SK-N-SH (cell line): ENCODE results near the gene ERC2. TPM values are rescaled to one million over a fixed set of nuclear protein-coding genes. Genes with fewer than 3 reads are reported as not detected.

Experiments used
- CTCF ChIA-PET: fragments of 300-600, 350-600 bp; formaldehyde crosslinking; extraction: SDS; loops from one replicate; lab custom pipeline; 2021; lab: Yijun Ruan, JAX
- POLR2A ChIA-PET: fragments of 350-600 bp; sonication (Branson Sonifier 250); formaldehyde crosslinking; extraction: SDS; loops from one replicate; lab custom pipeline; 2020; ENCODE audit warnings: antibody characterized with exemption, inconsistent platforms; lab: Yijun Ruan, JAX
- DNase-seq: peaks from one replicate; pipeline ENCODE4 v3.0.0; 2012
- H2AFZ ChIP-seq: fragments of 200-600 bp; sonication (generic); 2 replicates; pipeline ENCODE4 v1.8.1; 2016; ENCODE audit warnings: antibody characterized with exemption, mild to moderate bottlenecking, low read depth
- H3F3A ChIP-seq: fragments of 200-600 bp; sonication (generic); replicated peaks from 2 replicates; pipeline ENCODE3; 2016; ENCODE audit warnings: antibody characterized with exemption, mild to moderate bottlenecking; ENCODE audit not compliant: insufficient read depth
- H3K27ac ChIP-seq, 2 experiments: fragments of 200-500 bp in 1 of 2; fragments of 200-600 bp in 1 of 2; sonication (Bioruptor generic) in 1 of 2; sonication (generic), shearing (Covaris generic) in 1 of 2; 2 replicates each; pipeline versions ENCODE4 v1.5.1 to v1.6.1; 2014 to 2016; ENCODE audit warnings: low read depth in 2 of 2, inconsistent platforms in 1 of 2, low read length in 1 of 2, mild to moderate bottlenecking in 1 of 2, mixed read lengths in 1 of 2
- H3K27me3 ChIP-seq: fragments of 200-600 bp; sonication (generic), shearing (Covaris generic); 2 replicates; pipeline ENCODE4 v1.6.1; 2016; ENCODE audit warnings: mixed run types; ENCODE audit not compliant: insufficient read depth
- H3K36me3 ChIP-seq, 2 experiments: fragments of 200-500 bp in 1 of 2; fragments of 200-600 bp in 1 of 2; sonication (Bioruptor generic) in 1 of 2; sonication (generic) in 1 of 2; replicated peaks in 1 of 2; 2 replicates each; pipeline versions ENCODE3 to v1.5.1; 2014 to 2016; ENCODE audit warnings: low read length in 1 of 2, mild to moderate bottlenecking in 1 of 2; ENCODE audit not compliant: insufficient read depth in 2 of 2, control insufficient read depth in 1 of 2
- H3K4me1 ChIP-seq, 2 experiments: fragments of 200-500 bp in 1 of 2; fragments of 200-600 bp in 1 of 2; sonication (Bioruptor generic) in 1 of 2; sonication (generic), shearing (Covaris generic) in 1 of 2; 2 replicates each; pipeline versions ENCODE4 v1.5.1 to v1.6.1; 2014 to 2016; ENCODE audit warnings: low read depth in 1 of 2, low read length in 1 of 2, mixed run types in 1 of 2; ENCODE audit not compliant: insufficient read depth in 2 of 2, control insufficient read depth in 1 of 2
- H3K4me2 ChIP-seq: fragments of 200-600 bp; sonication (generic), shearing (Covaris generic); 2 replicates; pipeline ENCODE4 v1.6.1; 2017; ENCODE audit warnings: mixed run types
- H3K4me3 ChIP-seq, 2 experiments: fragments of 200-500 bp in 1 of 2; fragments of 200-600 bp in 1 of 2; sonication (Bioruptor generic) in 1 of 2; sonication (generic), shearing (Covaris generic) in 1 of 2; 2 replicates each; pipeline versions ENCODE4 v1.5.1 to v1.8.1; 2014 to 2016; ENCODE audit warnings: low read depth in 2 of 2, inconsistent platforms in 1 of 2, low read length in 1 of 2, mild to moderate bottlenecking in 1 of 2, mixed read lengths in 1 of 2, moderate library complexity in 1 of 2
- H3K79me2 ChIP-seq: fragments of 200-600 bp; sonication (generic); 2 replicates; pipeline ENCODE4 v1.8.1; 2017; ENCODE audit warnings: mild to moderate bottlenecking; ENCODE audit not compliant: insufficient read depth
- H3K9ac ChIP-seq: fragments of 200-600 bp; sonication (generic); 2 replicates; pipeline ENCODE4 v1.6.1; 2017; ENCODE audit warnings: mixed run types
- H3K9me2 ChIP-seq: fragments of 200-600 bp; sonication (generic); 2 replicates; pipeline ENCODE4 v1.6.1; 2017; ENCODE audit warnings: mixed run types
- H3K9me3 ChIP-seq: fragments of 200-600 bp; sonication (generic); 2 replicates; pipeline ENCODE4 v1.6.1; 2017; ENCODE audit warnings: mixed run types, mild to moderate bottlenecking, moderate library complexity
- H4K20me1 ChIP-seq: fragments of 200-600 bp; sonication (generic); 2 replicates; pipeline ENCODE4 v1.6.1; 2017; ENCODE audit warnings: mild to moderate bottlenecking, mixed run types; ENCODE audit not compliant: insufficient read depth
- CTCF ChIP-seq: fragments of 200-600 bp; sonication (generic); IDR thresholded peaks from 2 replicates; pipeline ENCODE4 v1.6.1; 2017; ENCODE audit warnings: antibody characterized with exemption, mild to moderate bottlenecking, moderate library complexity
- ELF1 ChIP-seq: IDR thresholded peaks from 2 replicates; pipeline ENCODE4 v1.4.0; 2012
- EP300 ChIP-seq, 2 experiments: IDR thresholded peaks; 2 replicates each; pipeline versions ENCODE4 v1.4.0 to v1.6.1; 2012; ENCODE audit warnings: borderline replicate concordance in 1 of 2, low read depth in 1 of 2, low read length in 1 of 2
- FOSL2 ChIP-seq: IDR thresholded peaks from 2 replicates; pipeline ENCODE4 v1.4.0; 2012; ENCODE audit warnings: low read depth, mild to moderate bottlenecking, moderate library complexity, borderline replicate concordance
- FOXJ3 ChIP-seq: sonication (generic); formaldehyde crosslinking; IDR thresholded peaks from 2 replicates; pipeline ENCODE4 v1.5.1; 2020; ENCODE audit warnings: mild to moderate bottlenecking, missing genetic modification reagents
- IRF3 ChIP-seq: fragments of 150-350 bp; IDR thresholded peaks from 2 replicates; pipeline ENCODE4 v1.6.1; 2016; ENCODE audit warnings: mild to moderate bottlenecking, low read depth, low read length
- JUND ChIP-seq: IDR thresholded peaks from 2 replicates; pipeline ENCODE4 v1.4.0; 2012
- MAX ChIP-seq: IDR thresholded peaks from 2 replicates; pipeline ENCODE4 v1.4.0; 2012; ENCODE audit warnings: low read depth
- MEF2A ChIP-seq: IDR thresholded peaks from 2 replicates; pipeline ENCODE4 v1.4.0; 2012; ENCODE audit warnings: low read depth, borderline replicate concordance
- MXI1 ChIP-seq: IDR thresholded peaks from 2 replicates; pipeline ENCODE4 v1.6.1; 2012; ENCODE audit warnings: mild to moderate bottlenecking, low read depth, low read length, improper control_type of control experiment
- NFIC ChIP-seq: IDR thresholded peaks from 2 replicates; pipeline ENCODE4 v1.4.0; 2012; ENCODE audit warnings: borderline replicate concordance
- POLR2AphosphoS5 ChIP-seq: IDR thresholded peaks from 2 replicates; pipeline ENCODE4 v1.6.1; 2012; ENCODE audit warnings: low read depth, low read length
- RCOR1 ChIP-seq: fragments of 150-350 bp; IDR thresholded peaks from 2 replicates; pipeline ENCODE4 v1.6.1; 2017; ENCODE audit warnings: antibody characterized with exemption, low read length
- SIN3A ChIP-seq: IDR thresholded peaks from 2 replicates; pipeline ENCODE4 v1.6.1; 2012; ENCODE audit warnings: low read depth, mild to moderate bottlenecking, low read length, moderate library complexity, borderline replicate concordance
- TAF1 ChIP-seq: IDR thresholded peaks from 2 replicates; pipeline ENCODE4 v1.6.1; 2012; ENCODE audit warnings: low read depth, mild to moderate bottlenecking, low read length, moderate library complexity, borderline replicate concordance
- TCF12 ChIP-seq: IDR thresholded peaks from 2 replicates; pipeline ENCODE4 v1.4.0; 2012
- TEAD4 ChIP-seq: IDR thresholded peaks from 2 replicates; pipeline ENCODE4 v1.4.0; 2012; ENCODE audit warnings: mild to moderate bottlenecking, borderline replicate concordance; ENCODE audit not compliant: insufficient read depth
- USF1 ChIP-seq: IDR thresholded peaks from 2 replicates; pipeline ENCODE4 v1.4.0; 2012; ENCODE audit warnings: low read depth, borderline replicate concordance
- USF2 ChIP-seq: fragments of 150-350 bp; IDR thresholded peaks from 2 replicates; pipeline ENCODE4 v1.6.1; 2017; ENCODE audit warnings: antibody characterized with exemption, low read length, low read depth, borderline replicate concordance
- YY1 ChIP-seq: IDR thresholded peaks from 2 replicates; pipeline ENCODE4 v1.4.0; 2012; ENCODE audit warnings: low read depth, mild to moderate bottlenecking
- WGBS: methylation state at CpG from one replicate; pipeline ENCODE4 v1.1.6; 2017; ENCODE audit warnings: low lambda C conversion rate; 5-methylcytosine and 5-hydroxymethylcytosine counted together
- polyA plus RNA-seq, 3 experiments: library from polyadenylated mRNA; depleted of rRNA; stranded (reverse); fragments of >200 nt; gene quantifications; 2 replicates each; pipeline ENCODE4 v1.2.3, GENCODE V29; 2012

The ERC2 gene
- polyA plus RNA-seq, 1 of the 3 experiments (the other 2 are of a cell fraction): 1.6 TPM

- 31% methylated on average over 1 of the region's 1 CpG for WGBS
Observed at GRCh38 chr3:56137415-56137814, 330.9 kb downstream of the ERC2 start.

GRCh38 chr3:56136514-56136913 is 331.8 kb downstream of the ERC2 start:
- DNase-seq: no peak
- no peak overlapping the region for H3K9ac ChIP-seq
- no peak overlapping the region for H3K4me2 ChIP-seq
- peaks cover 2 to 12% of the 10 kb centered on the region in 2 experiments for H3K4me1 ChIP-seq
- no peak overlapping the region for H3K4me3 ChIP-seq
- no peaks in the 10 kb centered on the region for H3K9me3 ChIP-seq
- H4K20me1 ChIP-seq: no peaks in the 10 kb centered on the region
- no peak overlapping the region for H3K27ac ChIP-seq
- POLR2A ChIA-PET: no interaction called here
- no peaks in the 10 kb centered on the region for H3K27me3 ChIP-seq
- H3K9me2 ChIP-seq: no peaks in the 10 kb centered on the region
- CTCF ChIA-PET: no interaction called here
- no peak overlapping the region for H2AFZ ChIP-seq
- H3F3A ChIP-seq: peaks cover 22% of the 10 kb centered on the region
- WGBS: 39% methylated on average over 2 of the region's 2 CpGs
- no peaks in the 10 kb centered on the region for H3K36me3 ChIP-seq
- no peaks in the 10 kb centered on the region for H3K79me2 ChIP-seq
- no peak for TF ChIP-seq TEAD4
- TF ChIP-seq MEF2A: no peak
- no peak for TF ChIP-seq SIN3A
- TF ChIP-seq MXI1: no peak
- no peak for TF ChIP-seq TCF12
- TF ChIP-seq FOSL2: no peak
- TF ChIP-seq RCOR1: no peak
- no peak for TF ChIP-seq USF2
- TF ChIP-seq ELF1: no peak
- no peak for TF ChIP-seq CTCF
- no peak for TF ChIP-seq POLR2AphosphoS5
- no peak for TF ChIP-seq MAX
- no peak for TF ChIP-seq YY1
- no peak for TF ChIP-seq USF1
- no peak for TF ChIP-seq EP300 (IDR thresholded peaks at IDR 0.05; ENCODE audit: borderline replicate concordance in 1 of 2, low read depth in 1 of 2, low read length in 1 of 2)
- no peak for TF ChIP-seq JUND

More at GRCh38 chr3:56137415-56137814, 330.9 kb downstream of the ERC2 start:
- no peak for DNase-seq
- Histone ChIP-seq H3K27me3 (no peaks in the 10 kb centered on the region), H3K9me2 (no peaks in the 10 kb centered on the region), H3K4me3 (no peak overlapping the region), H3F3A (peaks cover 19% of the 10 kb centered on the region), H3K4me2 (no peak overlapping the region), H3K79me2 (no peaks in the 10 kb centered on the region), H3K9ac (no peak overlapping the region), H3K9me3 (no peaks in the 10 kb centered on the region), H3K27ac (0 out of 4 replicates have a peak overlapping the region, but pooled peaks of 1 of the 2 experiments have one; percentile 35), H2AFZ (no peak overlapping the region), H3K36me3 (no peaks in the 10 kb centered on the region), H4K20me1 (no peaks in the 10 kb centered on the region), H3K4me1 (peaks cover 0 to 6% of the 10 kb centered on the region in 2 experiments; a peak in 2 of 4 replicates)
- POLR2A ChIA-PET: no interaction called here
- no peak for TF ChIP-seq ELF1
- TF ChIP-seq MAX: no peak
- peak; percentile 59; the same call in 1 of the 2 replicates for TF ChIP-seq NFIC
- TF ChIP-seq TAF1: no peak
- TF ChIP-seq TEAD4: no peak
- TF ChIP-seq YY1: no peak
- no peak for TF ChIP-seq JUND
- no peak for TF ChIP-seq MXI1
- TF ChIP-seq IRF3: no peak
- TF ChIP-seq TCF12: 0 out of 2 replicates have a peak, but pooled peaks have one; percentile 10
- no peak for TF ChIP-seq FOXJ3 (CRISPR knock-in tag)
- CTCF ChIA-PET: interaction anchor here (0.7 kb wide), 1 partner anchor 1710 kb away, joined by 3 read pairs; no protein-coding TSS in a partner anchor
